Measurements from ENCODE around the gene DNAJB8.

DNA sequence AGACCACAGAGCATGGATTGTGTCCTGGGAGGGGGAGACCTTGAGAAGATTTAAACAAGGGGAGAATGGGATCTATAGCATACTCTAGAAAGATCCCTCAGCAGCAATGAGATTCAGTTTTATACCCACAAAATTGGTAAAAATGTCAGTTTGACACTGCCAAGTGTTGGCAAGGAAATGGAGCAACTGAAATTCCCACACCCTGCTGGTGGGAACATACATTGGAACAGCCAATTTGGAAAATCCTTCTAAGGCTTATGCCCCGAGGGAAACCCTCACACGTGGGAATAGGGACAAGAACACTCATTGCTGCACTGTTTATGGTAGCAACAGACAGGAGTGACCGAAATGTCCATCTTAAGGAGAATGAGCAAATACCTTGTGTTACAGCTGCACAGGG lies 5.0 kb upstream of the DNAJB8 start:
- TF ChIP-seq, protein P1, sequence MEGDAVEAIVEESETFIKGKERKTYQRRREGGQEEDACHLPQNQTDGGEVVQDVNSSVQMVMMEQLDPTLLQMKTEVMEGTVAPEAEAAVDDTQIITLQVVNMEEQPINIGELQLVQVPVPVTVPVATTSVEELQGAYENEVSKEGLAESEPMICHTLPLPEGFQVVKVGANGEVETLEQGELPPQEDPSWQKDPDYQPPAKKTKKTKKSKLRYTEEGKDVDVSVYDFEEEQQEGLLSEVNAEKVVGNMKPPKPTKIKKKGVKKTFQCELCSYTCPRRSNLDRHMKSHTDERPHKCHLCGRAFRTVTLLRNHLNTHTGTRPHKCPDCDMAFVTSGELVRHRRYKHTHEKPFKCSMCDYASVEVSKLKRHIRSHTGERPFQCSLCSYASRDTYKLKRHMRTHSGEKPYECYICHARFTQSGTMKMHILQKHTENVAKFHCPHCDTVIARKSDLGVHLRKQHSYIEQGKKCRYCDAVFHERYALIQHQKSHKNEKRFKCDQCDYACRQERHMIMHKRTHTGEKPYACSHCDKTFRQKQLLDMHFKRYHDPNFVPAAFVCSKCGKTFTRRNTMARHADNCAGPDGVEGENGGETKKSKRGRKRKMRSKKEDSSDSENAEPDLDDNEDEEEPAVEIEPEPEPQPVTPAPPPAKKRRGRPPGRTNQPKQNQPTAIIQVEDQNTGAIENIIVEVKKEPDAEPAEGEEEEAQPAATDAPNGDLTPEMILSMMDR (conservative IDR thresholded peaks at IDR 0.05 in 1 of 2, IDR thresholded peaks at IDR 0.05 in 1 of 2; ENCODE audit: extremely low read depth in 1 of 2, insufficient read depth in 1 of 2, low read depth in 1 of 2, low read length in 2 of 2), result no peak
- no peak for TF ChIP-seq EZH2 (IDR thresholded peaks at IDR 0.05; ENCODE audit: borderline replicate concordance, low read length)
